K562 (cell line): ENCODE data around the gene DYNC1H1. TPM values are rescaled to one million over a fixed set of nuclear protein-coding genes. Genes with fewer than 3 reads are reported as not detected.

Experiments used
- ATAC-seq: fragments of 200-7000 bp; cut with Tn5 transposase; 3 replicates; pipeline ENCODE4 v1.9.1; 2020; ENCODE audit warnings: moderate library complexity
- BruUV-seq: library from RNA; stranded (reverse); fragments of 400-500 nt; replicated peaks from 2 replicates; lab custom pipeline; 2021; lab: Mats Ljungman, UMichigan
- CTCF ChIA-PET: fragments of 300-600 bp; formaldehyde crosslinking; extraction: SDS; loops from one replicate; lab custom pipeline; 2021; ENCODE audit warnings: low intra/inter-chr PET ratio; lab: Yijun Ruan, JAX
- POLR2A ChIA-PET: fragments of 300-600, 350-650 bp; sonication (Branson Sonifier 250); formaldehyde crosslinking; extraction: SDS; loops from one replicate; lab custom pipeline; 2021; ENCODE audit warnings: antibody characterized with exemption, inconsistent platforms; lab: Yijun Ruan, JAX
- DNase-seq, 4 experiments: peaks; one replicate each; pipeline versions ENCODE4 v3.0.0 to v3.0.0-alpha.2; 2011 to 2018; ENCODE audit warnings: low spot score in 3 of 4, mixed read lengths in 3 of 4; ENCODE audit errors: extremely low read depth in 1 of 4
- FAIRE-seq: peaks from 2 replicates; lab custom pipeline; 2011; peaks lifted over from hg19 to GRCh38; lab: Jason Lieb, UNC
- H2AFZ ChIP-seq: 2 replicates; pipeline ENCODE4 v1.6.0; 2011; ENCODE audit warnings: low read depth, low read length, control low read depth, inconsistent platforms
- H3K27ac ChIP-seq: fragments of 200-600 bp; 3 replicates; pipeline ENCODE4 v1.8.0; 2011; ENCODE audit warnings: low read depth, mild to moderate bottlenecking, control low read depth, inconsistent platforms, low read length, moderate library complexity, mixed read lengths; ENCODE audit errors: extremely low read depth
- H3K27me3 ChIP-seq, 2 experiments: fragments of 300-600 bp in 1 of 2; 2 replicates in 1 of 2; 3 replicates in 1 of 2; pipeline versions ENCODE4 v1.6.0 to v1.8.0; 2011; ENCODE audit warnings: inconsistent platforms in 2 of 2, low read length in 2 of 2, mild to moderate bottlenecking in 1 of 2, mixed read lengths in 1 of 2, moderate library complexity in 1 of 2; ENCODE audit not compliant: control insufficient read depth in 2 of 2, insufficient read depth in 2 of 2
- H3K36me3 ChIP-seq: fragments of 300-600 bp; 3 replicates; pipeline ENCODE4 v1.8.0; 2011; ENCODE audit warnings: mild to moderate bottlenecking, low read length, inconsistent platforms; ENCODE audit not compliant: control insufficient read depth, insufficient read depth
- H3K4me1 ChIP-seq, 2 experiments: fragments of 200-600 bp in 1 of 2; replicated peaks in 1 of 2; 2 replicates in 1 of 2; 3 replicates in 1 of 2; pipeline versions ENCODE4 v1.5.1 to v1.8.0; 2011; ENCODE audit warnings: inconsistent platforms in 2 of 2, low read length in 2 of 2, mild to moderate bottlenecking in 1 of 2, mixed read lengths in 1 of 2, moderate library complexity in 1 of 2; ENCODE audit not compliant: control insufficient read depth in 2 of 2, insufficient read depth in 2 of 2
- H3K4me2 ChIP-seq: 2 replicates; pipeline ENCODE4 v1.6.1; 2011; ENCODE audit warnings: low read length, control low read depth, inconsistent platforms, mixed read lengths; ENCODE audit not compliant: insufficient read depth
- H3K4me3 ChIP-seq: fragments of 200-600 bp; sonication (generic), shearing (Covaris generic); 2 replicates; pipeline ENCODE4 v1.5.1; 2016; ENCODE audit warnings: control low read depth, inconsistent platforms
- H3K79me2 ChIP-seq: fragments of 200-600 bp; 3 replicates; pipeline ENCODE4 v1.8.0; 2011; ENCODE audit warnings: low read length, inconsistent platforms; ENCODE audit not compliant: control insufficient read depth, insufficient read depth
- H3K9ac ChIP-seq, 2 experiments: 2 replicates each; pipeline versions ENCODE4 v1.6.0 to v1.6.1; 2011; ENCODE audit warnings: low read depth in 2 of 2, low read length in 2 of 2, control low read depth in 1 of 2, inconsistent platforms in 1 of 2, mild to moderate bottlenecking in 1 of 2, mixed read lengths in 1 of 2; ENCODE audit not compliant: insufficient read depth in 1 of 2
- H3K9me1 ChIP-seq: one replicate; pipeline ENCODE4 v1.6.0; 2011; ENCODE audit warnings: inconsistent platforms, mild to moderate bottlenecking, low read length, moderate library complexity; ENCODE audit not compliant: control insufficient read depth, insufficient read depth
- H3K9me3 ChIP-seq: replicated peaks from 2 replicates; pipeline ENCODE4 v1.5.1; 2011; ENCODE audit warnings: low read depth, low read length, inconsistent platforms; ENCODE audit not compliant: control insufficient read depth, insufficient read depth
- H4K20me1 ChIP-seq: replicated peaks from 2 replicates; pipeline ENCODE4 v1.6.1; 2011; ENCODE audit warnings: low read length, inconsistent platforms, mixed read lengths; ENCODE audit not compliant: control insufficient read depth, insufficient read depth
- FOS ChIP-seq: IDR thresholded peaks from 3 replicates; pipeline ENCODE4 v1.6.1; 2011; ENCODE audit not compliant: insufficient read length; ENCODE audit errors: extremely low read depth
- FUS ChIP-seq: fragments of 200-400 bp; formaldehyde crosslinking; optimal IDR thresholded peaks from 2 replicates; pipeline ENCODE3; 2017; ENCODE audit warnings: low read depth, low read length
- HDAC3 ChIP-seq: fragments of 450-650 bp; IDR thresholded peaks from 2 replicates; pipeline ENCODE4 v1.6.1; 2018; ENCODE audit warnings: borderline replicate concordance, mild to moderate bottlenecking, moderate library complexity; ENCODE audit not compliant: partially characterized antibody
- PML ChIP-seq: IDR thresholded peaks from 2 replicates; pipeline ENCODE4 v1.6.1; 2012; ENCODE audit warnings: low read length, inconsistent platforms
- POLR2AphosphoS5 ChIP-seq: IDR thresholded peaks from 2 replicates; pipeline ENCODE4 v1.6.1; 2011; ENCODE audit warnings: mild to moderate bottlenecking, low read depth, low read length, moderate library complexity; ENCODE audit not compliant: control insufficient read depth, insufficient read depth
- POLR2G ChIP-seq: fragments of 200-400 bp; formaldehyde crosslinking; IDR thresholded peaks from 2 replicates; pipeline ENCODE4 v1.6.1; 2017; ENCODE audit warnings: low read depth, mild to moderate bottlenecking, antibody characterized with exemption, low read length, moderate library complexity
- RBM17 ChIP-seq: fragments of 200-400 bp; formaldehyde crosslinking; IDR thresholded peaks from 2 replicates; pipeline ENCODE4 v1.6.1; 2017; ENCODE audit warnings: low read depth, mild to moderate bottlenecking, low read length, borderline replicate concordance
- SOX6 ChIP-seq: fragments of 450-650 bp; IDR thresholded peaks from 2 replicates; pipeline ENCODE4 v1.6.1; 2014; ENCODE audit warnings: mild to moderate bottlenecking
- SRSF7 ChIP-seq: fragments of 200-400 bp; formaldehyde crosslinking; optimal IDR thresholded peaks from 2 replicates; pipeline ENCODE3; 2017; ENCODE audit warnings: mild to moderate bottlenecking, low read depth, low read length
- TAF7 ChIP-seq: fragments of 450-650 bp; IDR thresholded peaks from 2 replicates; pipeline ENCODE4 v1.6.1; 2016; ENCODE audit warnings: missing genetic modification characterization, missing compliant biosample characterization
- TBL1XR1 ChIP-seq, 2 experiments: IDR thresholded peaks; 2 replicates each; pipeline ENCODE4 v1.6.1; 2012; ENCODE audit warnings: improper control_type of control experiment in 2 of 2, low read length in 2 of 2, mild to moderate bottlenecking in 1 of 2
- TEAD2 ChIP-seq: fragments of 450-650 bp; IDR thresholded peaks from 2 replicates; pipeline ENCODE4 v1.6.1; 2016; ENCODE audit warnings: missing genetic modification characterization, control low read depth, missing compliant biosample characterization
- ZNF217 ChIP-seq: sonication (generic); formaldehyde crosslinking; IDR thresholded peaks from 2 replicates; pipeline ENCODE4 v1.8.0; 2022; ENCODE audit warnings: mild to moderate bottlenecking, missing genetic modification reagents
- ZNF311 ChIP-seq: fragments of 250-450 bp; sonication (Bioruptor Pico); IDR thresholded peaks from 2 replicates; pipeline ENCODE4 v1.4.0; 2020; ENCODE audit warnings: mild to moderate bottlenecking, moderate library complexity
- ZNF764 ChIP-seq: fragments of 250-450 bp; sonication (Bioruptor Pico); IDR thresholded peaks from 2 replicates; pipeline ENCODE4 v1.4.0; 2020; ENCODE audit warnings: low read depth, mild to moderate bottlenecking, moderate library complexity
- WGBS: fragments of 100-300 bp; shearing (Covaris generic); methylation state at CpG from one replicate; pipeline ENCODE4 v1.1.6; 2016; ENCODE audit warnings: low coverage, mixed read lengths; ENCODE audit not compliant: insufficient coverage; ENCODE audit errors: missing lambda C conversion rate; 5-methylcytosine and 5-hydroxymethylcytosine counted together
- in situ Hi-C: fragments of 300-500 bp; cut with MboI; formaldehyde crosslinking; loops from 4 replicates; pipeline ENCODE4 v1.15.0; 2018; ENCODE audit warnings: inconsistent platforms, mixed read lengths
- intact Hi-C: fragments of 100-400 bp; cut with micrococcal nuclease; formaldehyde crosslinking; loops from 2 replicates; pipeline ENCODE4 v1.14.2; 2022
- polyA plus RNA-seq, 8 experiments: library from polyadenylated mRNA; depleted of rRNA in 4 of 8; stranded (reverse) in 5 of 8; unstranded in 3 of 8; fragments of >200 nt; fragmentation: Nextera tagmentation in 2 of 8; fragmentation: Illumina TruSeq in 1 of 8; extraction: Ambion mirVana in 2 of 8; extraction: Trizol in 1 of 8; gene quantifications; 2 replicates each; pipeline versions ENCODE4 v1.2.1 to v1.2.3, GENCODE V29; 2011 to 2014; ENCODE audit warnings: inconsistent platforms in 1 of 8, missing spikeins in 1 of 8
- total RNA-seq, 7 experiments: library from RNA; depleted of rRNA in 6 of 7; stranded (reverse); fragments of >200 nt in 6 of 7; fragmentation: Illumina TruSeq in 2 of 7; extraction: Trizol in 2 of 7; gene quantifications; 2 replicates each; pipeline versions ENCODE4 v1.2.1 to v1.2.3, GENCODE V29; 2011 to 2021; ENCODE audit warnings: low replicate concordance in 1 of 7
- TF ChIP-seq, protein P1 (sequence below): sonication (generic); formaldehyde crosslinking; IDR thresholded peaks from 2 replicates; pipeline ENCODE4 v1.5.0; 2020; ENCODE audit warnings: missing genetic modification reagents
- TF ChIP-seq, protein P2 (sequence below): sonication (generic); formaldehyde crosslinking; IDR thresholded peaks from 2 replicates; pipeline ENCODE4 v1.8.0; 2022; ENCODE audit warnings: mild to moderate bottlenecking, missing genetic modification reagents

DYNC1H1 gene
- total and polyA plus RNA-seq, 9 of the 15 experiments (the other 6 are each of a cell fraction or from before 2014, with no cell fraction given) = 31.9 to 335 (median 115) TPM

- ChIA-PET POLR2A (interaction anchor here (1.0 to 1.3 kb wide), 2 partner anchors 15 to 21 kb away, joined by 3 read pairs; no protein-coding TSS in a partner anchor), CTCF (no interaction called here)
- Histone ChIP-seq H3K36me3 (peaks cover 80% of the 10 kb centered on the region), H3K9me3 (no peaks in the 10 kb centered on the region), H3K4me3 (no peak overlapping the region), H3K9me1 (no peaks in the 10 kb centered on the region), H3K27ac (no peak overlapping the region), H3K79me2 (no peaks in the 10 kb centered on the region), H3K4me2 (no peak overlapping the region), H3K9ac (0 out of 4 replicates have a peak overlapping the region, but pooled peaks of 1 of the 2 experiments have one; percentile 50), H3K4me1 (no peaks in the 10 kb centered on the region), H3K27me3 (no peaks in the 10 kb centered on the region), H4K20me1 (no peaks in the 10 kb centered on the region), H2AFZ (no peak overlapping the region)
- ATAC-seq (no peak), DNase-seq (no peak), FAIRE-seq (no peak)
- in situ Hi-C loops (no loop called here), intact Hi-C loops (no loop called here)
- no peak for TF ChIP-seq SRSF7
- no peak for TF ChIP-seq TAF7 (tag)
- no peak for TF ChIP-seq POLR2G
- TF ChIP-seq FUS = no peak
- no peak for TF ChIP-seq TBL1XR1 (IDR thresholded peaks at IDR 0.05; ENCODE audit: low read length in 2 of 2)
- no peak for TF ChIP-seq HDAC3
- TF ChIP-seq, protein P1, sequence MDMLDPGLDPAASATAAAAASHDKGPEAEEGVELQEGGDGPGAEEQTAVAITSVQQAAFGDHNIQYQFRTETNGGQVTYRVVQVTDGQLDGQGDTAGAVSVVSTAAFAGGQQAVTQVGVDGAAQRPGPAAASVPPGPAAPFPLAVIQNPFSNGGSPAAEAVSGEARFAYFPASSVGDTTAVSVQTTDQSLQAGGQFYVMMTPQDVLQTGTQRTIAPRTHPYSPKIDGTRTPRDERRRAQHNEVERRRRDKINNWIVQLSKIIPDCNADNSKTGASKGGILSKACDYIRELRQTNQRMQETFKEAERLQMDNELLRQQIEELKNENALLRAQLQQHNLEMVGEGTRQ (CRISPR knock-in tag) = no peak
- no peak for TF ChIP-seq PML
- no peak for TF ChIP-seq FOS
- no peak for TF ChIP-seq ZNF764 (CRISPR knock-in tag)
- TF ChIP-seq TEAD2 (tag) = no peak
- no peak for TF ChIP-seq SOX6
- TF ChIP-seq RBM17 = no peak
- no peak for TF ChIP-seq POLR2AphosphoS5
- no peak for TF ChIP-seq ZNF311 (CRISPR knock-in tag)
- TF ChIP-seq, protein P2, sequence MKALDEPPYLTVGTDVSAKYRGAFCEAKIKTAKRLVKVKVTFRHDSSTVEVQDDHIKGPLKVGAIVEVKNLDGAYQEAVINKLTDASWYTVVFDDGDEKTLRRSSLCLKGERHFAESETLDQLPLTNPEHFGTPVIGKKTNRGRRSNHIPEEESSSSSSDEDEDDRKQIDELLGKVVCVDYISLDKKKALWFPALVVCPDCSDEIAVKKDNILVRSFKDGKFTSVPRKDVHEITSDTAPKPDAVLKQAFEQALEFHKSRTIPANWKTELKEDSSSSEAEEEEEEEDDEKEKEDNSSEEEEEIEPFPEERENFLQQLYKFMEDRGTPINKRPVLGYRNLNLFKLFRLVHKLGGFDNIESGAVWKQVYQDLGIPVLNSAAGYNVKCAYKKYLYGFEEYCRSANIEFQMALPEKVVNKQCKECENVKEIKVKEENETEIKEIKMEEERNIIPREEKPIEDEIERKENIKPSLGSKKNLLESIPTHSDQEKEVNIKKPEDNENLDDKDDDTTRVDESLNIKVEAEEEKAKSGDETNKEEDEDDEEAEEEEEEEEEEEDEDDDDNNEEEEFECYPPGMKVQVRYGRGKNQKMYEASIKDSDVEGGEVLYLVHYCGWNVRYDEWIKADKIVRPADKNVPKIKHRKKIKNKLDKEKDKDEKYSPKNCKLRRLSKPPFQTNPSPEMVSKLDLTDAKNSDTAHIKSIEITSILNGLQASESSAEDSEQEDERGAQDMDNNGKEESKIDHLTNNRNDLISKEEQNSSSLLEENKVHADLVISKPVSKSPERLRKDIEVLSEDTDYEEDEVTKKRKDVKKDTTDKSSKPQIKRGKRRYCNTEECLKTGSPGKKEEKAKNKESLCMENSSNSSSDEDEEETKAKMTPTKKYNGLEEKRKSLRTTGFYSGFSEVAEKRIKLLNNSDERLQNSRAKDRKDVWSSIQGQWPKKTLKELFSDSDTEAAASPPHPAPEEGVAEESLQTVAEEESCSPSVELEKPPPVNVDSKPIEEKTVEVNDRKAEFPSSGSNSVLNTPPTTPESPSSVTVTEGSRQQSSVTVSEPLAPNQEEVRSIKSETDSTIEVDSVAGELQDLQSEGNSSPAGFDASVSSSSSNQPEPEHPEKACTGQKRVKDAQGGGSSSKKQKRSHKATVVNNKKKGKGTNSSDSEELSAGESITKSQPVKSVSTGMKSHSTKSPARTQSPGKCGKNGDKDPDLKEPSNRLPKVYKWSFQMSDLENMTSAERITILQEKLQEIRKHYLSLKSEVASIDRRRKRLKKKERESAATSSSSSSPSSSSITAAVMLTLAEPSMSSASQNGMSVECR = no peak
- no peak for TF ChIP-seq ZNF217 (CRISPR knock-in tag)
- BruUV-seq = no TSS peak
- WGBS = 100% methylated on average over 4 of the region's 7 CpGs
Observed at GRCh38 chr14:101986953-101987352, 22.6 kb downstream of the DYNC1H1 start.
